Measurements from ENCODE around the gene CR1.
"Not testable (repeated sequence)": the region's sequence is repeated elsewhere in the genome, so short reads cannot be mapped to it uniquely, and the experiment has no call there.

CR1 gene

GRCh38 chr1:207646171-207646570 is 150.2 kb downstream of the CR1 start:
- H3K27me3 ChIP-seq (ENCODE audit: insufficient read depth, low read length), result no peaks in the 10 kb centered on the region
- no peaks in the 10 kb centered on the region for H3K36me3 ChIP-seq (ENCODE audit: insufficient read depth, low read length)
- H3K4me1 ChIP-seq (ENCODE audit: insufficient read depth, low read length), result no peaks in the 10 kb centered on the region
- H3K4me3 ChIP-seq (ENCODE audit: low read length), result no peak overlapping the region
- H3K9me3 ChIP-seq (ENCODE audit: low read length), result no peaks in the 10 kb centered on the region
- no peak overlapping the region for H2AFZ ChIP-seq (ENCODE audit: low read depth, low read length)

- Histone ChIP-seq H3K9me3 (ENCODE audit: low read length) (no peaks in the 10 kb centered on the region), H3K27me3 (ENCODE audit: insufficient read depth, low read length) (no peaks in the 10 kb centered on the region), H3K4me3 (ENCODE audit: low read length) (no peak overlapping the region), H3K4me1 (ENCODE audit: insufficient read depth, low read length) (no peaks in the 10 kb centered on the region), H2AFZ (ENCODE audit: low read depth, low read length) (no peak overlapping the region), H3K36me3 (ENCODE audit: insufficient read depth, low read length) (no peaks in the 10 kb centered on the region)
These were observed 151.1 kb downstream of the CR1 start for GRCh38 chr1:207646944-207647579.

GRCh38 chr1:207647671-207648333 is 151.8 kb downstream of the CR1 start:
- Histone ChIP-seq H3K4me3 (ENCODE audit: low read length) (no peak overlapping the region), H3K36me3 (ENCODE audit: insufficient read depth, low read length) (no peaks in the 10 kb centered on the region), H2AFZ (ENCODE audit: low read depth, low read length) (no peak overlapping the region), H3K9me3 (ENCODE audit: low read length) (no peaks in the 10 kb centered on the region), H3K4me1 (ENCODE audit: insufficient read depth, low read length) (no peaks in the 10 kb centered on the region), H3K27me3 (ENCODE audit: insufficient read depth, low read length) (no peaks in the 10 kb centered on the region)

- Histone ChIP-seq H3K9me3 (ENCODE audit: low read length) (no peaks in the 10 kb centered on the region), H3K4me3 (ENCODE audit: low read length) (no peak overlapping the region), H2AFZ (ENCODE audit: low read depth, low read length) (no peak overlapping the region), H3K4me1 (ENCODE audit: insufficient read depth, low read length) (no peaks in the 10 kb centered on the region), H3K36me3 (ENCODE audit: insufficient read depth, low read length) (no peaks in the 10 kb centered on the region), H3K27me3 (ENCODE audit: insufficient read depth, low read length) (no peaks in the 10 kb centered on the region)
These were observed 152.6 kb downstream of the CR1 start for GRCh38 chr1:207648334-207649209.

GRCh38 chr1:207649210-207649753 is 153.3 kb downstream of the CR1 start:
- Histone ChIP-seq H3K9me3 (ENCODE audit: low read length) (no peaks in the 10 kb centered on the region), H3K27me3 (ENCODE audit: insufficient read depth, low read length) (no peaks in the 10 kb centered on the region), H3K4me1 (ENCODE audit: insufficient read depth, low read length) (no peaks in the 10 kb centered on the region), H2AFZ (ENCODE audit: low read depth, low read length) (no peak overlapping the region), H3K4me3 (ENCODE audit: low read length) (no peak overlapping the region), H3K36me3 (ENCODE audit: insufficient read depth, low read length) (no peaks in the 10 kb centered on the region)

GRCh38 chr1:207649865-207650580 is 154.1 kb downstream of the CR1 start:
- Histone ChIP-seq H3K4me3 (ENCODE audit: low read length) (no peak overlapping the region), H3K9me3 (ENCODE audit: low read length) (no peaks in the 10 kb centered on the region), H3K36me3 (ENCODE audit: insufficient read depth, low read length) (no peaks in the 10 kb centered on the region), H3K4me1 (ENCODE audit: insufficient read depth, low read length) (no peaks in the 10 kb centered on the region), H3K27me3 (ENCODE audit: insufficient read depth, low read length) (no peaks in the 10 kb centered on the region), H2AFZ (ENCODE audit: low read depth, low read length) (no peak overlapping the region)

GRCh38 chr1:207651583-207651982 is 155.6 kb downstream of the CR1 start:
- H3K9me3 ChIP-seq (ENCODE audit: low read length), result no peaks in the 10 kb centered on the region
- no peaks in the 10 kb centered on the region for H3K27me3 ChIP-seq (ENCODE audit: insufficient read depth, low read length)
- H3K4me3 ChIP-seq (ENCODE audit: low read length), result no peak overlapping the region
- no peaks in the 10 kb centered on the region for H3K4me1 ChIP-seq (ENCODE audit: insufficient read depth, low read length)
- no peaks in the 10 kb centered on the region for H3K36me3 ChIP-seq (ENCODE audit: insufficient read depth, low read length)
- H2AFZ ChIP-seq (ENCODE audit: low read depth, low read length), result no peak overlapping the region

GRCh38 chr1:207654320-207654719 is 158.4 kb downstream of the CR1 start:
- Histone ChIP-seq H3K27me3 (ENCODE audit: insufficient read depth, low read length) (no peaks in the 10 kb centered on the region), H2AFZ (ENCODE audit: low read depth, low read length) (no peak overlapping the region), H3K36me3 (ENCODE audit: insufficient read depth, low read length) (no peaks in the 10 kb centered on the region), H3K4me1 (ENCODE audit: insufficient read depth, low read length) (no peaks in the 10 kb centered on the region), H3K4me3 (ENCODE audit: low read length) (no peak overlapping the region), H3K9me3 (ENCODE audit: low read length) (no peaks in the 10 kb centered on the region)

- Histone ChIP-seq H3K4me3 (ENCODE audit: low read length) (no peak overlapping the region), H3K9me3 (ENCODE audit: low read length) (no peaks in the 10 kb centered on the region), H3K36me3 (ENCODE audit: insufficient read depth, low read length) (no peaks in the 10 kb centered on the region), H3K4me1 (ENCODE audit: insufficient read depth, low read length) (no peaks in the 10 kb centered on the region), H2AFZ (ENCODE audit: low read depth, low read length) (no peak overlapping the region), H3K27me3 (ENCODE audit: insufficient read depth, low read length) (no peaks in the 10 kb centered on the region)
These were observed 162.5 kb downstream of the CR1 start for GRCh38 chr1:207658408-207658807.

GRCh38 chr1:207658904-207659485 is 163.0 kb downstream of the CR1 start:
- Histone ChIP-seq H3K4me3 (ENCODE audit: low read length) (no peak overlapping the region), H3K27me3 (ENCODE audit: insufficient read depth, low read length) (no peaks in the 10 kb centered on the region), H3K36me3 (ENCODE audit: insufficient read depth, low read length) (no peaks in the 10 kb centered on the region), H3K9me3 (ENCODE audit: low read length) (no peaks in the 10 kb centered on the region), H3K4me1 (ENCODE audit: insufficient read depth, low read length) (no peaks in the 10 kb centered on the region), H2AFZ (ENCODE audit: low read depth, low read length) (no peak overlapping the region)

- no peak overlapping the region for H2AFZ ChIP-seq (ENCODE audit: low read depth, low read length)
- H3K4me1 ChIP-seq (ENCODE audit: insufficient read depth, low read length), result no peaks in the 10 kb centered on the region
- no peaks in the 10 kb centered on the region for H3K9me3 ChIP-seq (ENCODE audit: low read length)
- no peaks in the 10 kb centered on the region for H3K36me3 ChIP-seq (ENCODE audit: insufficient read depth, low read length)
- H3K27me3 ChIP-seq (ENCODE audit: insufficient read depth, low read length), result no peaks in the 10 kb centered on the region
- H3K4me3 ChIP-seq (ENCODE audit: low read length), result no peak overlapping the region
These were observed 163.7 kb downstream of the CR1 start for GRCh38 chr1:207659545-207660153.

- H3K9me3 ChIP-seq (ENCODE audit: low read length); H3K36me3 ChIP-seq (ENCODE audit: insufficient read depth, low read length); H3K27me3 ChIP-seq (ENCODE audit: insufficient read depth, low read length); H3K4me3 ChIP-seq (ENCODE audit: low read length); H2AFZ ChIP-seq (ENCODE audit: low read depth, low read length); H3K4me1 ChIP-seq (ENCODE audit: insufficient read depth, low read length): not testable (repeated sequence)
These were observed 165.5 kb downstream of the CR1 start for GRCh38 chr1:207661420-207661819.

Data from neuron (in vitro differentiated cells).